Transverse colon (tissue), 3 donors: ENCODE data around the gene NPLOC4.

Experiments used
- CTCF ChIP-seq, 5 experiments: fragments of 200-600 bp in 3 of 5; fragments of 450-650 bp in 2 of 5; sonication (generic) in 3 of 5; IDR thresholded peaks; 1 replicate in 2 of 5; 2 replicates in 3 of 5; pipeline ENCODE4 v1.5.1; 2016 to 2017; ENCODE audit warnings: antibody characterized with exemption in 5 of 5, inconsistent platforms in 3 of 5, mild to moderate bottlenecking in 2 of 5, moderate library complexity in 1 of 5
- POLR2A ChIP-seq: fragments of 450-650 bp; IDR thresholded peaks from one replicate; pipeline ENCODE4 v1.6.1; 2016; ENCODE audit warnings: antibody characterized with exemption, mild to moderate bottlenecking, moderate library complexity

GRCh38 chr17:81672504-81672903 is 35.6 kb upstream of the NPLOC4 start:
- no peak for TF ChIP-seq CTCF (IDR thresholded peaks at IDR 0.05)
- TF ChIP-seq POLR2A, result no peak
